ENCODE measurements around the gene TOP3B.
"Not testable (repeated sequence)": the region's sequence is repeated elsewhere in the genome, so short reads cannot be mapped to it uniquely, and the experiment has no call there.

The TOP3B gene

DNA sequence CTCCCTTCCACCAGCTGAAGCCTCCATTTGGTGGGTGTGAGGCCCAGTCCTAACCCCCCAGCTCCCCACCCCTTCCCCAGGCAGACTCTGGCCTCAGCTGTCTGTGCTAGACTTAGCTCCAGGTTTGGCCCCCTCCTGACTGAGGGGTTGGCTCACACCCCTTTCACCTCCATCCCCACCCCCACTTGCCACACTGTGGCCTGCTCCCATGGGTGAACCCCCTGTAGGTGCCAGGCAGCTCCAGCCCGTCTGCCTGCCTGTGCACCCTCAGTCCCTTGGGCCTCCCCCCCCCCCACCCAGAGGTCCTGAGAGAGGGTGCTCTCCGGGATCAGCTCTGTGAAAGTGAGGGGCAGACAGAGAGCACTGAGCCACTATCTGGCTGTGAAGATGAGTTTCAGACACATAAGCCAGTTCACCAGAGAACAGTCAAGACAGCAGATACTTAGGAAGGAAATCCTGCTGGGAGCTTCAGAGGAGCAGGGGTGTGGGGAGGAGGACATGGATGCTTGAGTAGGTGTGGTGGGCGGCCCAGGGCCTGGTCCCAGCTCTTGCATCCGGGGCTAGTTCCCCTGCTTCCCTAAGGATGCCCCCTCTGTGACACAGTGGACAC is 66.2 kb downstream of the TOP3B start:
- no peaks in the 10 kb centered on the region for H3F3A ChIP-seq (ENCODE audit: insufficient read depth)
- no peak overlapping the region for H2AFZ ChIP-seq (ENCODE audit: low read depth, low read length, severe bottlenecking)
- no peak overlapping the region for H3K4me2 ChIP-seq (ENCODE audit: low read depth, low read length, poor library complexity, severe bottlenecking)
- no peak overlapping the region for H3K9ac ChIP-seq (ENCODE audit: low read length)
- H3K27me3 ChIP-seq (ENCODE audit: low read length), result no peaks in the 10 kb centered on the region
- no peaks in the 10 kb centered on the region for H3K9me3 ChIP-seq (ENCODE audit: insufficient read depth, low read length)
- TF ChIP-seq, protein P1, sequence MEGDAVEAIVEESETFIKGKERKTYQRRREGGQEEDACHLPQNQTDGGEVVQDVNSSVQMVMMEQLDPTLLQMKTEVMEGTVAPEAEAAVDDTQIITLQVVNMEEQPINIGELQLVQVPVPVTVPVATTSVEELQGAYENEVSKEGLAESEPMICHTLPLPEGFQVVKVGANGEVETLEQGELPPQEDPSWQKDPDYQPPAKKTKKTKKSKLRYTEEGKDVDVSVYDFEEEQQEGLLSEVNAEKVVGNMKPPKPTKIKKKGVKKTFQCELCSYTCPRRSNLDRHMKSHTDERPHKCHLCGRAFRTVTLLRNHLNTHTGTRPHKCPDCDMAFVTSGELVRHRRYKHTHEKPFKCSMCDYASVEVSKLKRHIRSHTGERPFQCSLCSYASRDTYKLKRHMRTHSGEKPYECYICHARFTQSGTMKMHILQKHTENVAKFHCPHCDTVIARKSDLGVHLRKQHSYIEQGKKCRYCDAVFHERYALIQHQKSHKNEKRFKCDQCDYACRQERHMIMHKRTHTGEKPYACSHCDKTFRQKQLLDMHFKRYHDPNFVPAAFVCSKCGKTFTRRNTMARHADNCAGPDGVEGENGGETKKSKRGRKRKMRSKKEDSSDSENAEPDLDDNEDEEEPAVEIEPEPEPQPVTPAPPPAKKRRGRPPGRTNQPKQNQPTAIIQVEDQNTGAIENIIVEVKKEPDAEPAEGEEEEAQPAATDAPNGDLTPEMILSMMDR (IDR thresholded peaks at IDR 0.05; ENCODE audit: insufficient read depth, low read length, poor library complexity, severe bottlenecking), result no peak
- TF ChIP-seq EZH2phosphoT487 (conservative IDR thresholded peaks at IDR 0.05; ENCODE audit: low read length), result no peak
- H3K9me2 ChIP-seq (replicated peaks; ENCODE audit: insufficient read depth, low read length), result no peaks in the 10 kb centered on the region
- no peak overlapping the region for H3K27ac ChIP-seq (ENCODE audit: low read depth, low read length)
- H3K36me3 ChIP-seq (ENCODE audit: low read length), result no peaks in the 10 kb centered on the region
- H3K4me3 ChIP-seq (ENCODE audit: insufficient read depth, low read length, poor library complexity, severe bottlenecking), result no peak overlapping the region
- no peaks in the 10 kb centered on the region for H3K79me2 ChIP-seq (ENCODE audit: insufficient read depth, low read length)
- H4K20me1 ChIP-seq (ENCODE audit: low read depth, low read length), result no peaks in the 10 kb centered on the region

DNA sequence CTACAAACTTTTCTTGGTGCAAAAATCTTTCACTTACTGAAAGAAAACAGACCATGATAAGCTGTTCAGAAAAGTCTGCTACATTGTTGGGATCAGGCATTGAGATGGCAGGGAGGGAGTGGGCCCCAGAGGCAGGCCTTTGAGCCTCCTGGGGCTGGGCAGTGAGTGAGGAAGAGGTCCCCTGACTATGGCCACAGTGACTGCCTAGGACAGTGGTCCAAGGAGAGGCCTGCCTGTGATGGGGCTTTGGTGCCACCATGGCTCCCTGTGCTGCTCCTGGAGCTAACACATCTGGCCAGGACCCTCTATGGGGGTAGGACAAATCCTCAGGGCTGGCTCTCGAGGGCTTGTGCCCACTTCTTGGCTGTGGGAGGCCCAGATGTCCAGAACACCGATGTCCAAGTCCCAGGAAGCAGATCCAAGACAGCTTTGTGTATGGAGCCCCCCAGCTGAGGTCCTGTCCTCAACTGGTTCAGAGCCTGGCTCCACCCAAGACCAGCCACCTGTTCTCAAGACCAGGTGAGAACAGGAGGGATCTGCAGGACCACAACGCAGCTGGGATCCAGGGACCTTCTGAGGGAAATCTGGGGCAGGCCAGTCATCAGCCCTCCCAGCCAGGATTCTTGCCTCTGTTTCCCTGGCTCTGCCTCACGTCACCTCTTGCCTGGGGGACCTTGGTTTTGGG is 66.8 kb downstream of the TOP3B start:
- Histone ChIP-seq H3K27ac (ENCODE audit: low read depth, low read length) (no peak overlapping the region), H4K20me1 (ENCODE audit: low read depth, low read length) (no peaks in the 10 kb centered on the region), H3K79me2 (ENCODE audit: insufficient read depth, low read length) (no peaks in the 10 kb centered on the region), H3K36me3 (ENCODE audit: low read length) (no peaks in the 10 kb centered on the region), H3K4me3 (ENCODE audit: insufficient read depth, low read length, poor library complexity, severe bottlenecking) (no peak overlapping the region), H2AFZ (ENCODE audit: low read depth, low read length, severe bottlenecking) (no peak overlapping the region), H3K9ac (ENCODE audit: low read length) (no peak overlapping the region), H3F3A (ENCODE audit: insufficient read depth) (no peaks in the 10 kb centered on the region), H3K9me3 (ENCODE audit: insufficient read depth, low read length) (no peaks in the 10 kb centered on the region), H3K4me2 (ENCODE audit: low read depth, low read length, poor library complexity, severe bottlenecking) (no peak overlapping the region), H3K27me3 (ENCODE audit: low read length) (no peaks in the 10 kb centered on the region), H3K9me2 (replicated peaks; ENCODE audit: insufficient read depth, low read length) (no peaks in the 10 kb centered on the region)
- no peak for TF ChIP-seq EZH2phosphoT487 (conservative IDR thresholded peaks at IDR 0.05; ENCODE audit: low read length)
- TF ChIP-seq, protein P1 (IDR thresholded peaks at IDR 0.05; ENCODE audit: insufficient read depth, low read length, poor library complexity, severe bottlenecking), result no peak

DNA sequence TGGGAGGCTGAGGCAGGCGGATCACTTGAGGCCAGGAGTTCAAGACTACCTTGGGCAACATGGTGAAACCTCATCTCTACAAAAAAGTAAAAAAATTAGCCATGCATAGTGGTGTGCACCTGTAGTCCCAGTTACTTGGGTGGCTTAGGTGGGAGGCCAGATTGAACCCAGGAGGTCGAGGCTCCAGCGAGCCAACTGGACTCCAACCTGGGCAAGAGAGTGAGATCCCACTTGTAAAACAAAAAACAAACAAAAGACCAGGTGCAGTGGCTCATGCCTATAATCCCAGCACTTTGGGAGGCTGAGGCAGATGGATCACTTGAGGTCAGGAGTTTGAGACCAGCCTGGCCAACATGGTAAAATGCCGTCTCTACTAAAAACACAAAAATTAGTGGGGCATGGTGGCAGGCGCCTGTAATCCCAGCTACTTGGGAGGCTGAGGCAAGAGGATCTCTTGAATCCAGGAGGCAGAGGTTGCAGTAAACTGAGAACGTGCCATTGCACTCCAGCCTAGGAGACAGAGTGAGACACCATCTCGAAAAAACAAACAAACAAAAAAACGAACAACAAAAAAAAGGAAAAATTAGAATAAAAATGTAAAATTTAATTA is 68.4 kb downstream of the TOP3B start:
- H3K9ac ChIP-seq (ENCODE audit: low read length); H3K36me3 ChIP-seq (ENCODE audit: low read length): not testable (repeated sequence)

DNA sequence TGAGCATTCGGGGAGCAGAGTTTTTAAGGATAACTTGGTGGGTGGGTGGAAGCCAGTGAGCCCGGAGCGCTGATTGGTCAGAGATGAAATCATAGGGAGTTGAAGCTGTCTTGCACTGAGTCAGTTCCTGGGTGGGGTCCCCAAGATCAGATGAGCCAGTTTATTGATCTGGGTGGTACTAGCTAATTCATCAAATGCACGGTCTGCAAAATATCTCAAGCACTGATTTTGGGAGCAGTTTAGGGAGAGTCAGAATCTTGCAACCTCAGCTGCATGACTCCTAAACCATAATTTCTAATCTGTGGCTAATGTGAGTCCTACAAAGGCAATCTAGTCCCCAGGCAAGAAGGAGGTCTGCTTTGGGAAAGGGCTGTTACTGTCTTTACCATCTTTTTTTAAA is 72.2 kb downstream of the TOP3B start:
- H3K27me3 ChIP-seq (ENCODE audit: low read length); H3K9ac ChIP-seq (ENCODE audit: low read length); H2AFZ ChIP-seq (ENCODE audit: low read depth, low read length, severe bottlenecking); H3K9me3 ChIP-seq (ENCODE audit: insufficient read depth, low read length); H3K79me2 ChIP-seq (ENCODE audit: insufficient read depth, low read length); H4K20me1 ChIP-seq (ENCODE audit: low read depth, low read length); H3F3A ChIP-seq (ENCODE audit: insufficient read depth); H3K9me2 ChIP-seq (replicated peaks; ENCODE audit: insufficient read depth, low read length); H3K27ac ChIP-seq (ENCODE audit: low read depth, low read length); H3K4me2 ChIP-seq (ENCODE audit: low read depth, low read length, poor library complexity, severe bottlenecking); H3K4me3 ChIP-seq (ENCODE audit: insufficient read depth, low read length, poor library complexity, severe bottlenecking); H3K36me3 ChIP-seq (ENCODE audit: low read length): not testable (repeated sequence)

More for the DNA sequence above, 68.4 kb downstream of the TOP3B start:
- not testable (repeated sequence) for H3K4me3 ChIP-seq (ENCODE audit: insufficient read depth, low read length, poor library complexity, severe bottlenecking); H2AFZ ChIP-seq (ENCODE audit: low read depth, low read length, severe bottlenecking); H4K20me1 ChIP-seq (ENCODE audit: low read depth, low read length); H3K9me2 ChIP-seq (replicated peaks; ENCODE audit: insufficient read depth, low read length); H3K27me3 ChIP-seq (ENCODE audit: low read length); H3K9me3 ChIP-seq (ENCODE audit: insufficient read depth, low read length); H3K4me2 ChIP-seq (ENCODE audit: low read depth, low read length, poor library complexity, severe bottlenecking); H3K79me2 ChIP-seq (ENCODE audit: insufficient read depth, low read length); H3F3A ChIP-seq (ENCODE audit: insufficient read depth); H3K27ac ChIP-seq (ENCODE audit: low read depth, low read length)

Data from SU-DHL-6 (cell line).